ENCODE data around the gene NUDT2. TPM values are rescaled to one million over a fixed set of nuclear protein-coding genes. Genes with fewer than 3 reads are reported as not detected.

Gene NUDT2
- total RNA-seq, 2 experiments from 2014 or later: 23.8 to 28.0 TPM

DNA sequence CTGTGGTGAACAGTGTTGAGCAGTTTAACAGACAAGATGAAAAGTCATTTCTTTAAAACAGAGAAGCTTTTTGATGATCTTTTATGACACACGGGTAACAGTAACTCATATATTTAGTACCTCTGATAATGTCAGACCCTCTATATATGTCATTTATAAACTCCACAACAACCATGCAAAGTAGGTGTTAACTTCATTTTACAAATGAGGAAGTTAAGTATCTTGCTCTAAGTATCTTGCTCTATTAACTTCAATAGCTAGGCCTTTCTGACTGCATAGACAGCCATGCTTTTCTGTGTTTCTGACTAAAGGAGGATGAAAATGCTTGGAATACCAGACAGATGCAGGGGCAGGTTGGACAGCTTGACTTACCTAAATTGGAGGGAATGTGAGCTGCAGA lies 1.8 kb downstream of the NUDT2 start:
- TF ChIP-seq, protein P1, sequence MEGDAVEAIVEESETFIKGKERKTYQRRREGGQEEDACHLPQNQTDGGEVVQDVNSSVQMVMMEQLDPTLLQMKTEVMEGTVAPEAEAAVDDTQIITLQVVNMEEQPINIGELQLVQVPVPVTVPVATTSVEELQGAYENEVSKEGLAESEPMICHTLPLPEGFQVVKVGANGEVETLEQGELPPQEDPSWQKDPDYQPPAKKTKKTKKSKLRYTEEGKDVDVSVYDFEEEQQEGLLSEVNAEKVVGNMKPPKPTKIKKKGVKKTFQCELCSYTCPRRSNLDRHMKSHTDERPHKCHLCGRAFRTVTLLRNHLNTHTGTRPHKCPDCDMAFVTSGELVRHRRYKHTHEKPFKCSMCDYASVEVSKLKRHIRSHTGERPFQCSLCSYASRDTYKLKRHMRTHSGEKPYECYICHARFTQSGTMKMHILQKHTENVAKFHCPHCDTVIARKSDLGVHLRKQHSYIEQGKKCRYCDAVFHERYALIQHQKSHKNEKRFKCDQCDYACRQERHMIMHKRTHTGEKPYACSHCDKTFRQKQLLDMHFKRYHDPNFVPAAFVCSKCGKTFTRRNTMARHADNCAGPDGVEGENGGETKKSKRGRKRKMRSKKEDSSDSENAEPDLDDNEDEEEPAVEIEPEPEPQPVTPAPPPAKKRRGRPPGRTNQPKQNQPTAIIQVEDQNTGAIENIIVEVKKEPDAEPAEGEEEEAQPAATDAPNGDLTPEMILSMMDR (conservative IDR thresholded peaks at IDR 0.05; ENCODE audit: low read length): no peak
- Histone ChIP-seq H3K36me3 (ENCODE audit: insufficient read depth, low read length) (no peaks in the 10 kb centered on the region; the same call in 1 of the 2 replicates), H3K9me2 (ENCODE audit: insufficient read depth, low read length) (no peaks in the 10 kb centered on the region), H4K20me1 (ENCODE audit: insufficient read depth, low read length) (no peaks in the 10 kb centered on the region), H2AFZ (ENCODE audit: low read length) (no peak overlapping the region), H3K79me2 (ENCODE audit: insufficient read depth, low read depth, low read length) (peaks cover 34% of the 10 kb centered on the region), H3K4me3 (ENCODE audit: low read depth, low read length, poor library complexity, severe bottlenecking) (peak overlapping the region; percentile 2), H3K27ac (ENCODE audit: low read depth, low read length, poor library complexity, severe bottlenecking) (no peak overlapping the region), H3K4me1 (ENCODE audit: insufficient read depth, low read length, poor library complexity, severe bottlenecking) (peaks cover 41% of the 10 kb centered on the region), H3K4me2 (ENCODE audit: low read length) (peak overlapping the region; percentile 78), H3K9me3 (ENCODE audit: low read length) (no peaks in the 10 kb centered on the region)
- POLR2A ChIA-PET: interaction anchor here (0.6 kb wide), 1 partner anchor 11 kb away, joined by 3 read pairs; no protein-coding TSS in a partner anchor
- CTCF ChIA-PET (ENCODE audit: unreplicated experiment): interaction anchor here (0.6 to 1.1 kb wide), 2 partner anchors 44 to 47 kb away, joined by 3 to 6 read pairs; no protein-coding TSS in a partner anchor
- peak; percentile 19 for DNase-seq (ENCODE audit: low spot score)
- BruUV-seq (replicated peaks): no TSS peak
- intact Hi-C loops (cut with micrococcal nuclease; ENCODE audit: unreplicated experiment): no loop called here

DNA sequence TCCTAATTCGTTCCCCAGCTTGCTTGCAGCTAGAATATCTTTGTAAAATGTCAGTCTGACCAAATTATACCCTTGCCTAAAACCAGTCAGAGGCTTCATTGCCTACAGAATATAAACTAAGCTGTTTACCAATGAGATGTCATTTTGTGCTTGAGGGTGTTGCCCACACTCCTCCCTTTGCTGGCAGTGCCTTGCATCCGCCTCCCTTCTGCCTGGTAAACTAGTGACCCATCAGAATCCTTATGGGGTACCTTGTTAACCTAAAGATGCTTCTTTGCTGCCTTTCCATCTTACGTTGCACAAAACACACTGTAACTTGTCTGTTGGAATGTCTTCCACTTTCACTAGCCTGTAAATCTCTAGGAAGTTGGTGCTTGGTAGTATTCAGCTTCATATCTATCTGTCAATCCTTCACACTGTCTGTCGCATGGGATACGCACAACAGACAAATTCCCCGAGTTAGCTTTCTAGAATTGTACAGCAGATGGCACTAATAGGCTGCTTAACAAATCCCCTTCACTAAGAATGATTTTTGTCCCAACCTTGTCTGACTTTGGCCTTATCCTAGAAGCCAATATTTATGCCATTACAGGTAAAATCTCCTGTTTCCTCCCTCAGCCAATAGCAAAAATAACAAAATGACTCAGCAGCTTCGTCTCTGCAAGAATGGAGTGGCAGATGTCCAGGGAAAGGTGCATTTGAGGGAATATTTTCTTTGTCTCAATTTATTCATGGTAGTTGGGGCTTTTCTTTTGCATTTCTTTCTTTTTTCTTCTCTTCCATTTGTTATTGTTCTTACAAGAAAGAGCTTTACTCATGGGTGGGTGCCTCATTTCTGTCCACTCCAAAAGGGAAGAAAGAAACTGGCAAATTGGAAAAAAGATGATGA lies 3.0 kb downstream of the NUDT2 start:
- no peak overlapping the region for H3K27ac ChIP-seq (ENCODE audit: low read depth, low read length, poor library complexity, severe bottlenecking)
- H4K20me1 ChIP-seq (ENCODE audit: insufficient read depth, low read length): no peaks in the 10 kb centered on the region
- H3K4me1 ChIP-seq (ENCODE audit: insufficient read depth, low read length, poor library complexity, severe bottlenecking): peaks cover 30% of the 10 kb centered on the region
- peak; percentile 58 for DNase-seq (ENCODE audit: low spot score)
- H3K9me3 ChIP-seq (ENCODE audit: low read length): no peaks in the 10 kb centered on the region
- BruUV-seq (replicated peaks): no TSS peak
- H2AFZ ChIP-seq (ENCODE audit: low read length): no peak overlapping the region
- no peak overlapping the region for H3K4me3 ChIP-seq (ENCODE audit: low read depth, low read length, poor library complexity, severe bottlenecking)
- TF ChIP-seq EZH2phosphoT487 (IDR thresholded peaks at IDR 0.05; ENCODE audit: borderline replicate concordance, low read depth, low read length): no peak
- TF ChIP-seq, protein P1 (conservative IDR thresholded peaks at IDR 0.05; ENCODE audit: low read length): peak; percentile 81
- H3K79me2 ChIP-seq (ENCODE audit: insufficient read depth, low read depth, low read length): peaks cover 23% of the 10 kb centered on the region
- H3K36me3 ChIP-seq (ENCODE audit: insufficient read depth, low read length): no peaks in the 10 kb centered on the region; the same call in 1 of the 2 replicates
- intact Hi-C loops (cut with micrococcal nuclease; ENCODE audit: unreplicated experiment): loop anchor here (1.0 kb wide), 2 partner anchors 47 to 168 kb away; no protein-coding TSS in a partner anchor
- ChIA-PET CTCF (ENCODE audit: unreplicated experiment) (interaction anchor here (0.6 to 1.1 kb wide), 2 partner anchors 43 to 45 kb away, joined by 3 to 6 read pairs; no protein-coding TSS in a partner anchor), POLR2A (interaction anchor here (1.4 kb wide), 1 partner anchor 47 kb away, joined by 4 read pairs; no protein-coding TSS in a partner anchor)
- H3K9me2 ChIP-seq (ENCODE audit: insufficient read depth, low read length): no peaks in the 10 kb centered on the region
- H3K4me2 ChIP-seq (ENCODE audit: low read length): peak overlapping the region; percentile 7; the same call in 1 of the 2 replicates
